ENCODE results near the gene CPEB1. TPM values are rescaled to one million over a fixed set of nuclear protein-coding genes. Genes with fewer than 3 reads are reported as not detected.

The CPEB1 gene
- total and polyA plus RNA-seq, 2 donors (not counting 1 experiment from before 2014, with no cell fraction given) = 8.4 to 62.3 TPM

GRCh38 chr15:82602195-82602594, 45.0 kb downstream of the CPEB1 start:
- Histone ChIP-seq H3K4me3 (replicated peaks in 1 of 4; ENCODE audit: control extremely low read depth in 1 of 4, insufficient read depth in 1 of 4, low read depth in 3 of 4, low read length in 4 of 4) (no peak overlapping the region), H3K9me3 (ENCODE audit: control insufficient read depth, insufficient read depth, low read depth, low read length) (no peaks in the 10 kb centered on the region), H3K4me1 (ENCODE audit: control insufficient read depth, extremely low read depth, insufficient read depth, low read length) (no peaks in the 10 kb centered on the region), H3K27ac (ENCODE audit: insufficient read depth, low read length) (no peak overlapping the region), H3K79me2 (ENCODE audit: control insufficient read depth, insufficient read depth, low read length) (no peaks in the 10 kb centered on the region), H3K36me3 (ENCODE audit: control insufficient read depth, insufficient read depth, low read length) (no peaks in the 10 kb centered on the region), H3K4me2 (ENCODE audit: extremely low read depth, insufficient read depth, low read length) (no peak overlapping the region), H3K27me3 (ENCODE audit: control insufficient read depth, insufficient read depth, low read length) (no peaks in the 10 kb centered on the region), H4K20me1 (ENCODE audit: control insufficient read depth, extremely low read depth, insufficient read depth, low read length) (no peaks in the 10 kb centered on the region), H2AFZ (ENCODE audit: low read length) (no peak overlapping the region), H3K9ac (ENCODE audit: insufficient read depth, low read length) (no peak overlapping the region)
- no peak for DNase-seq (ENCODE audit: low read depth in 2 of 2)
- TF ChIP-seq CTCF (conservative IDR thresholded peaks at IDR 0.05 in 1 of 2, IDR thresholded peaks at IDR 0.05 in 1 of 2; ENCODE audit: low read depth in 1 of 2, low read length in 2 of 2) (no peak), EZH2 (IDR thresholded peaks at IDR 0.05; ENCODE audit: low read length, missing control alignments) (no peak)

- DNase-seq (ENCODE audit: low read depth in 2 of 2) = no peak
- Histone ChIP-seq H3K27ac (ENCODE audit: insufficient read depth, low read length) (no peak overlapping the region), H3K4me1 (ENCODE audit: control insufficient read depth, extremely low read depth, insufficient read depth, low read length) (no peaks in the 10 kb centered on the region), H3K36me3 (ENCODE audit: control insufficient read depth, insufficient read depth, low read length) (no peaks in the 10 kb centered on the region), H3K4me3 (replicated peaks in 1 of 4; ENCODE audit: control extremely low read depth in 1 of 4, insufficient read depth in 1 of 4, low read depth in 3 of 4, low read length in 4 of 4) (no peak overlapping the region), H3K4me2 (ENCODE audit: extremely low read depth, insufficient read depth, low read length) (no peak overlapping the region), H3K27me3 (ENCODE audit: control insufficient read depth, insufficient read depth, low read length) (no peaks in the 10 kb centered on the region), H3K79me2 (ENCODE audit: control insufficient read depth, insufficient read depth, low read length) (no peaks in the 10 kb centered on the region), H2AFZ (ENCODE audit: low read length) (no peak overlapping the region), H3K9ac (ENCODE audit: insufficient read depth, low read length) (no peak overlapping the region), H3K9me3 (ENCODE audit: control insufficient read depth, insufficient read depth, low read depth, low read length) (no peaks in the 10 kb centered on the region), H4K20me1 (ENCODE audit: control insufficient read depth, extremely low read depth, insufficient read depth, low read length) (no peaks in the 10 kb centered on the region)
- TF ChIP-seq EZH2 (IDR thresholded peaks at IDR 0.05; ENCODE audit: low read length, missing control alignments) (no peak), CTCF (conservative IDR thresholded peaks at IDR 0.05 in 1 of 2, IDR thresholded peaks at IDR 0.05 in 1 of 2; ENCODE audit: low read depth in 1 of 2, low read length in 2 of 2) (no peak)
Measured at GRCh38 chr15:82599862-82600261, 47.3 kb downstream of the CPEB1 start.

- Histone ChIP-seq H3K4me2 (ENCODE audit: extremely low read depth, insufficient read depth, low read length) (no peak overlapping the region), H3K9me3 (ENCODE audit: control insufficient read depth, insufficient read depth, low read depth, low read length) (no peaks in the 10 kb centered on the region), H4K20me1 (ENCODE audit: control insufficient read depth, extremely low read depth, insufficient read depth, low read length) (no peaks in the 10 kb centered on the region), H3K36me3 (ENCODE audit: control insufficient read depth, insufficient read depth, low read length) (no peaks in the 10 kb centered on the region), H3K9ac (ENCODE audit: insufficient read depth, low read length) (no peak overlapping the region), H3K27me3 (ENCODE audit: control insufficient read depth, insufficient read depth, low read length) (no peaks in the 10 kb centered on the region), H3K79me2 (ENCODE audit: control insufficient read depth, insufficient read depth, low read length) (no peaks in the 10 kb centered on the region), H3K4me3 (replicated peaks in 1 of 4; ENCODE audit: control extremely low read depth in 1 of 4, insufficient read depth in 1 of 4, low read depth in 3 of 4, low read length in 4 of 4) (no peak overlapping the region), H2AFZ (ENCODE audit: low read length) (no peak overlapping the region), H3K27ac (ENCODE audit: insufficient read depth, low read length) (no peak overlapping the region), H3K4me1 (ENCODE audit: control insufficient read depth, extremely low read depth, insufficient read depth, low read length) (no peaks in the 10 kb centered on the region)
- no peak for TF ChIP-seq EZH2 (IDR thresholded peaks at IDR 0.05; ENCODE audit: low read length, missing control alignments)
- DNase-seq (ENCODE audit: low read depth in 2 of 2) = no peak
Measured at GRCh38 chr15:82597815-82598214, 49.3 kb downstream of the CPEB1 start.

All from fibroblast of lung (primary cell).